HEK293T (cell line): ENCODE results near the gene SPRYD4.
"Not testable (repeated sequence)": the region's sequence is repeated elsewhere in the genome, so short reads cannot be mapped to it uniquely, and the experiment has no call there.

Experiments used
- CTBP1 ChIP-seq: fragments of 450-650 bp; IDR thresholded peaks from 2 replicates; pipeline ENCODE4 v1.6.1; 2016; ENCODE audit warnings: borderline replicate concordance
- FOXM1 ChIP-seq: fragments of 450-650 bp; IDR thresholded peaks from 2 replicates; pipeline ENCODE4 v1.6.1; 2017; ENCODE audit warnings: mild to moderate bottlenecking, borderline replicate concordance
- L3MBTL2 ChIP-seq: fragments of 450-650 bp; conservative IDR thresholded peaks from 2 replicates; pipeline ENCODE4 v1.6.1; 2016; ENCODE audit warnings: mild to moderate bottlenecking
- ZNF384 ChIP-seq: fragments of 450-650 bp; IDR thresholded peaks from 2 replicates; pipeline ENCODE4 v1.6.1; 2016

- not testable (repeated sequence) for TF ChIP-seq CTBP1, ZNF384, FOXM1, L3MBTL2
Observed at GRCh38 chr12:56494481-56494880, 26.1 kb downstream of the SPRYD4 start.
